Nephron (organoid): ENCODE measurements around the gene PDE6D.
A peak's percentile ranks its signal among the peaks of the same experiment; 100 is the strongest.

Experiments
- H3K27ac Mint-ChIP-seq, 3 experiments: 2 replicates each; pipeline ENCODE4 v1.8.0; 2020; ENCODE audit warnings: mixed read lengths in 3 of 3, mild to moderate bottlenecking in 2 of 3, moderate library complexity in 1 of 3
- H3K27me3 Mint-ChIP-seq: 2 replicates; pipeline ENCODE4 v1.8.0; 2021; ENCODE audit warnings: low read depth, mild to moderate bottlenecking, moderate library complexity, mixed read lengths
- H3K36me3 Mint-ChIP-seq: 2 replicates; pipeline ENCODE4 v1.8.0; 2020; ENCODE audit warnings: low read depth, mixed read lengths
- H3K4me1 Mint-ChIP-seq: 2 replicates; pipeline ENCODE4 v1.8.0; 2020; ENCODE audit warnings: mixed read lengths
- H3K4me3 Mint-ChIP-seq, 3 experiments: 2 replicates each; pipeline ENCODE4 v1.8.0; 2020; ENCODE audit warnings: mild to moderate bottlenecking in 3 of 3, mixed read lengths in 3 of 3, moderate library complexity in 2 of 3
- H3K9me3 Mint-ChIP-seq: 2 replicates; pipeline ENCODE4 v1.8.0; 2020; ENCODE audit warnings: mixed read lengths
- TF ChIP-seq, protein P1 (sequence below), 3 experiments: fragments of 200-600 bp; sonication (generic); IDR thresholded peaks; one replicate each; pipeline ENCODE4 v1.5.0; 2021; ENCODE audit warnings: antibody characterized with exemption in 3 of 3; ENCODE audit not compliant: unreplicated experiment in 3 of 3

PDE6D gene

DNA sequence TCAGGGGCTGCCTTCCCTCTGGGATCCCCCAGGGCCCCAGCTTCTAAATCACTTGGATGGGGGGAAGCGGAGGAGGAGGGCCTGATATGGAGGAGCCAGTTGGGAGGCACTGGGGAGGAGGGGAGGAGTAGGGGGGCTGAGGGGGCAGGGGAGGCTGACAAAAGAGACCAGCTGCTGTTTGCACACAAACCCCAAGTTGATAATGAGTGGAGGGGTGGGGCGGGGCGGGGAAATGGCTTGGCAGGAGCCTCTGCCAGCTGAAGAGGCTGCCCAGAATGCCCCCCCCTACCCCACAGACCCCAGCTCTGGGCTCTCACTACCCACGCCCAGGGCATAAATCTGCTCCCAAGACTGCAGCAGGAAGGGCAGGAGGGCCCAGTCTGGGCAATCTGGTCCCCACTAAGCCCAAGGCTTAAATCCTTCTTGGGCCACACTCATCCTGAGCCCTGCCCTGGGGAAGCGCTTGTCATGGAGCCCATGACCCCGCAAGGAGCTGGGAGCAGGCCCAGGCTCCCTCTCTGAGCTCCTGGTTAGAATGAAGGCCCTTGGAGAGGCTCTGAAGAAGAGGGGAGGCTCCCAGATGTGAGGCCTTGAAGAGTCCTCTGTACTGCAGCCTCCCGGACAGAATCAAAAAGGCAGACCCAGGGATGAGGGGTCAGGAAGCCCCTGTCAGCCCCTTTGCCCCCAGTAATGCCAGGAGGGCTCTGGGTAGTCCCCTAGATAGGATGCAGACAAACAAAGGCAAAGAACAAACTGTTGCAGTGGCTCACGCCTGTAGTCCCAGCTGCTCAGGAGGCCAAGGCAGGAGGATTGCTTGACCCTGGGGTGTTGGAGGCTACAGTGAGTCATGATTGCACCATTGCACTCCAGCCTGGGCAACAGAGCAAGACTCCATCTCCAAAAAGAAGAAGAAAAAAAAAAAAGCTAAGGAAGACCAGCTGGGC is 97.5 kb downstream of the PDE6D start:
- peaks cover 4% of the 10 kb centered on the region for H3K27me3 Mint-ChIP-seq
- H3K27ac Mint-ChIP-seq, result peak overlapping the region; percentile 90 to 97 (median 97)
- H3K9me3 Mint-ChIP-seq, result no peaks in the 10 kb centered on the region
- TF ChIP-seq, protein P1, sequence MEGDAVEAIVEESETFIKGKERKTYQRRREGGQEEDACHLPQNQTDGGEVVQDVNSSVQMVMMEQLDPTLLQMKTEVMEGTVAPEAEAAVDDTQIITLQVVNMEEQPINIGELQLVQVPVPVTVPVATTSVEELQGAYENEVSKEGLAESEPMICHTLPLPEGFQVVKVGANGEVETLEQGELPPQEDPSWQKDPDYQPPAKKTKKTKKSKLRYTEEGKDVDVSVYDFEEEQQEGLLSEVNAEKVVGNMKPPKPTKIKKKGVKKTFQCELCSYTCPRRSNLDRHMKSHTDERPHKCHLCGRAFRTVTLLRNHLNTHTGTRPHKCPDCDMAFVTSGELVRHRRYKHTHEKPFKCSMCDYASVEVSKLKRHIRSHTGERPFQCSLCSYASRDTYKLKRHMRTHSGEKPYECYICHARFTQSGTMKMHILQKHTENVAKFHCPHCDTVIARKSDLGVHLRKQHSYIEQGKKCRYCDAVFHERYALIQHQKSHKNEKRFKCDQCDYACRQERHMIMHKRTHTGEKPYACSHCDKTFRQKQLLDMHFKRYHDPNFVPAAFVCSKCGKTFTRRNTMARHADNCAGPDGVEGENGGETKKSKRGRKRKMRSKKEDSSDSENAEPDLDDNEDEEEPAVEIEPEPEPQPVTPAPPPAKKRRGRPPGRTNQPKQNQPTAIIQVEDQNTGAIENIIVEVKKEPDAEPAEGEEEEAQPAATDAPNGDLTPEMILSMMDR (IDR thresholded peaks at IDR 0.05; ENCODE audit: unreplicated experiment in 3 of 3), result no peak
- peaks cover 31% of the 10 kb centered on the region for H3K4me1 Mint-ChIP-seq
- H3K36me3 Mint-ChIP-seq, result no peaks in the 10 kb centered on the region
- H3K4me3 Mint-ChIP-seq, result peak overlapping the region; percentile 86 to 92 (median 87)

DNA sequence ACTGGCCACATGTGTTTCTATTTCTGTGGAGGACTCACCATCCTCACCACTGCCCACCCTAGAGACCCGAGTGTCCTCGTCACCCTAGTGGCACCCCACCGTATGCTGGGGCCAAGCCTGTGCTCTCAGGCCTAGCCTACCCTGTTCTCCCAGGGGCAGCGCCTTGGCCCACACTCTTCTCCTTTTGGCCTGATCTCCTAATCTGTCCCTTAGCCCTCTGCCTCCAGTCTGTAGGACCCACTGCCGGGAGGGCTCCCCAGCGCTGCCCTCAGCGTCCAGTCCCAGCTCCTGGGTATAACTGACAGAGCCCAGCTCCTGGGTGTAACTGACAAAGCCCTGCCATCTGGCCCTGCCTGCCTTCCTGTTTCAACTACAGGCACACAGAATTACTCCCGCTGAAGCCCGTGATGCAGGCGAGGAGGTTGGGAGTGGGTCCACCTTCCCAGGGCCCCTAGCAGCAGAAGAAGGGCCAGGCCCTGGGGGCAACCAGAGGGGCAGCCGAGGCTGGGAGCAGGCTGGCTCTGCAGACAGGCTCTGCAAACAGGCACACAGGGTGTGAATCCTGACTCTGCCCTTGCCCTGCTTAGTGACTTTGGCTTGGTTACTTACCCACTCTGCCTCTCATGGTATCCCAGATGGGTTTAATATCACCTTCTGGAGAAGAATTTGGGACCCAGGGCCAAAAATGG is 98.3 kb downstream of the PDE6D start:
- peak overlapping the region; percentile 90 to 97 (median 97) for H3K27ac Mint-ChIP-seq
- H3K4me3 Mint-ChIP-seq, result peak overlapping the region; percentile 86 to 92 (median 87)
- H3K4me1 Mint-ChIP-seq, result peaks cover 32% of the 10 kb centered on the region

More for the DNA sequence above, 98.3 kb downstream of the PDE6D start:
- TF ChIP-seq, protein P1 (IDR thresholded peaks at IDR 0.05; ENCODE audit: unreplicated experiment in 3 of 3), result no peak
- Mint-ChIP-seq H3K36me3 (no peaks in the 10 kb centered on the region), H3K9me3 (no peaks in the 10 kb centered on the region), H3K27me3 (peaks cover 4% of the 10 kb centered on the region)
